ENCODE measurements around the gene TJP2. TPM values are rescaled to one million over a fixed set of nuclear protein-coding genes. Genes with fewer than 3 reads are reported as not detected.

Gene TJP2
- total RNA-seq, 4 donors from 2014 or later = 39.3 to 147 (median 104) TPM

- no peak for ATAC-seq
- peaks cover 0 to 32% of the 10 kb centered on the region in 2 donors for H3K36me3 ChIP-seq
These were observed 84.5 kb downstream of the TJP2 start for GRCh38 chr9:69258551-69258950.

GRCh38 chr9:69260161-69260560 is 86.1 kb downstream of the TJP2 start:
- no peak for ATAC-seq
- no peak overlapping the region for H3K27ac ChIP-seq
- H3K4me1 ChIP-seq = no peaks in the 10 kb centered on the region
- WGBS, 2 donors (ENCODE audit: low coverage in 1 of 2) = 75 to 81% methylated on average over 4 of the region's 5 CpGs
- no peaks in the 10 kb centered on the region for H3K9me3 ChIP-seq
- peaks cover 0 to 16% of the 10 kb centered on the region in 2 donors for H3K36me3 ChIP-seq
- no peaks in the 10 kb centered on the region for H3K27me3 ChIP-seq
- TF ChIP-seq EP300 (IDR thresholded peaks at IDR 0.05) (no peak), POLR2AphosphoS5 (IDR thresholded peaks at IDR 0.05) (no peak)
- H3K4me3 ChIP-seq = no peak overlapping the region

More at GRCh38 chr9:69258551-69258950, 84.5 kb downstream of the TJP2 start:
- no peak overlapping the region for H3K4me3 ChIP-seq
- WGBS, 2 donors (ENCODE audit: low coverage in 1 of 2) = 91 to 97% methylated on average over 3 to 5 of the region's 5 CpGs
- no peak for TF ChIP-seq POLR2AphosphoS5 (IDR thresholded peaks at IDR 0.05)
- no peak for TF ChIP-seq CTCF (IDR thresholded peaks at IDR 0.05)
- TF ChIP-seq POLR2A (IDR thresholded peaks at IDR 0.05) = no peak
- TF ChIP-seq EP300 (IDR thresholded peaks at IDR 0.05) = no peak
- H3K9me3 ChIP-seq = no peaks in the 10 kb centered on the region
- H3K27me3 ChIP-seq = no peaks in the 10 kb centered on the region
- H3K4me1 ChIP-seq = no peaks in the 10 kb centered on the region
- H3K27ac ChIP-seq = no peak overlapping the region

GRCh38 chr9:69261636-69262035 is 87.6 kb downstream of the TJP2 start:
- Histone ChIP-seq H3K27me3 (no peaks in the 10 kb centered on the region), H3K9me3 (no peaks in the 10 kb centered on the region), H3K36me3 (peaks cover 0 to 7% of the 10 kb centered on the region in 2 donors), H3K27ac (no peak overlapping the region), H3K4me3 (no peak overlapping the region), H3K4me1 (no peaks in the 10 kb centered on the region)
- WGBS, 2 donors (ENCODE audit: low coverage in 1 of 2) = 64 to 68% methylated on average over 3 of the region's 3 CpGs
- TF ChIP-seq POLR2A (IDR thresholded peaks at IDR 0.05) (no peak), EP300 (IDR thresholded peaks at IDR 0.05) (no peak), CTCF (IDR thresholded peaks at IDR 0.05) (no peak)
- ATAC-seq = no peak

- no peak for ATAC-seq
These were observed 90.4 kb downstream of the TJP2 start for GRCh38 chr9:69264526-69264925.

GRCh38 chr9:69265891-69266290 is 91.8 kb downstream of the TJP2 start:
- no peaks in the 10 kb centered on the region for H3K4me1 ChIP-seq
- H3K9me3 ChIP-seq = no peaks in the 10 kb centered on the region
- WGBS, 2 donors (ENCODE audit: low coverage in 1 of 2) = 90% methylated on average over 2 of the region's 9 CpGs; no CpG with 5 or more reads in 1 of the 2 donors
- TF ChIP-seq EP300 (IDR thresholded peaks at IDR 0.05) = no peak
- TF ChIP-seq POLR2AphosphoS5 (IDR thresholded peaks at IDR 0.05) = no peak
- TF ChIP-seq POLR2A (IDR thresholded peaks at IDR 0.05) = no peak
- no peak for TF ChIP-seq CTCF (IDR thresholded peaks at IDR 0.05)
- H3K27ac ChIP-seq = no peak overlapping the region
- H3K27me3 ChIP-seq = no peaks in the 10 kb centered on the region
- ATAC-seq = no peak
- H3K36me3 ChIP-seq = no peaks in the 10 kb centered on the region
- H3K4me3 ChIP-seq = no peak overlapping the region

More at GRCh38 chr9:69264526-69264925, 90.4 kb downstream of the TJP2 start:
- Histone ChIP-seq H3K4me3 (no peak overlapping the region), H3K36me3 (no peaks in the 10 kb centered on the region), H3K9me3 (no peaks in the 10 kb centered on the region), H3K27me3 (no peaks in the 10 kb centered on the region), H3K4me1 (no peaks in the 10 kb centered on the region), H3K27ac (no peak overlapping the region)
- TF ChIP-seq EP300 (IDR thresholded peaks at IDR 0.05) (no peak), CTCF (IDR thresholded peaks at IDR 0.05) (no peak), POLR2A (IDR thresholded peaks at IDR 0.05) (no peak), POLR2AphosphoS5 (IDR thresholded peaks at IDR 0.05) (no peak)
- 84% methylated on average over 6 of the region's 7 CpGs; no CpG with 5 or more reads in 1 of the 2 donors for WGBS, 2 donors (ENCODE audit: low coverage in 1 of 2)
